HEK293 (cell line): ENCODE data around the gene LCORL.

Experiments
- CTCF ChIA-PET: fragments of 350-600 bp; formaldehyde crosslinking; extraction: SDS; loops from one replicate; lab custom pipeline; 2021; ENCODE audit warnings: antibody characterized with exemption; lab: Yijun Ruan, JAX
- POLR2A ChIA-PET: fragments of 300-600 bp; formaldehyde crosslinking; extraction: SDS; loops from one replicate; lab custom pipeline; 2020; ENCODE audit warnings: antibody characterized with exemption, inconsistent platforms; lab: Yijun Ruan, JAX
- H3K27ac ChIP-seq: fragments of 200-500 bp; sonication (Bioruptor generic); 2 replicates; pipeline ENCODE4 v1.5.1; 2014; ENCODE audit warnings: low read depth, low read length, control low read depth, inconsistent platforms; ENCODE audit errors: extremely low read depth
- H3K36me3 ChIP-seq, 2 experiments: fragments of 200-500 bp in 1 of 2; sonication (Bioruptor generic) in 1 of 2; 1 replicate in 1 of 2; 2 replicates in 1 of 2; pipeline ENCODE4 v1.5.1; 2014 to 2017; ENCODE audit warnings: inconsistent platforms in 2 of 2, low read length in 2 of 2; ENCODE audit not compliant: control insufficient read depth in 2 of 2, insufficient read depth in 1 of 2
- H3K4me1 ChIP-seq: fragments of 200-500 bp; sonication (Bioruptor generic); 2 replicates; pipeline ENCODE4 v1.5.1; 2014; ENCODE audit warnings: mild to moderate bottlenecking, low read length, inconsistent platforms; ENCODE audit not compliant: control insufficient read depth, insufficient read depth
- H3K4me3 ChIP-seq: 2 replicates; pipeline ENCODE4 v1.5.1; 2011; ENCODE audit warnings: low read depth, mild to moderate bottlenecking, control low read depth, low read length, moderate library complexity
- H3K9me3 ChIP-seq: fragments of 200-500 bp; sonication (Bioruptor generic); 2 replicates; pipeline ENCODE4 v1.5.1; 2014; ENCODE audit warnings: low read depth, low read length, inconsistent platforms; ENCODE audit not compliant: control insufficient read depth, insufficient read depth
- BCL11B ChIP-seq: fragments of 450-650 bp; formaldehyde crosslinking; IDR thresholded peaks from 2 replicates; pipeline ENCODE4 v1.5.1; 2016; ENCODE audit warnings: low read depth, missing biosample characterization, missing genetic modification characterization
- GFI1B ChIP-seq: fragments of 450-650 bp; formaldehyde crosslinking; IDR thresholded peaks from 2 replicates; pipeline ENCODE4 v1.5.1; 2016; ENCODE audit warnings: missing biosample characterization, missing genetic modification characterization
- GLI2 ChIP-seq: fragments of 450-650 bp; formaldehyde crosslinking; IDR thresholded peaks from 2 replicates; pipeline ENCODE4; 2017; ENCODE audit warnings: missing biosample characterization, missing genetic modification characterization, low read depth, borderline replicate concordance
- GLI4 ChIP-seq: fragments of 450-650 bp; formaldehyde crosslinking; IDR thresholded peaks from 2 replicates; pipeline ENCODE4 v1.5.1; 2016; ENCODE audit warnings: missing biosample characterization, missing genetic modification characterization
- REST ChIP-seq: fragments of 450-650 bp; formaldehyde crosslinking; IDR thresholded peaks from 2 replicates; pipeline ENCODE4 v1.5.1; 2016; ENCODE audit warnings: missing biosample characterization, missing genetic modification characterization
- ZBTB21 ChIP-seq: fragments of 450-650 bp; formaldehyde crosslinking; IDR thresholded peaks from 2 replicates; pipeline ENCODE4 v1.5.1; 2017; ENCODE audit warnings: missing biosample characterization, missing genetic modification characterization
- ZBTB7A ChIP-seq: fragments of 450-650 bp; formaldehyde crosslinking; IDR thresholded peaks from 2 replicates; pipeline ENCODE4 v1.5.1; 2016; ENCODE audit warnings: low read depth, missing biosample characterization, missing genetic modification characterization
- ZFP3 ChIP-seq: fragments of 450-650 bp; formaldehyde crosslinking; IDR thresholded peaks from 2 replicates; pipeline ENCODE4 v1.5.1; 2016; ENCODE audit warnings: low read depth, missing biosample characterization, missing genetic modification characterization
- ZFP69B ChIP-seq: fragments of 450-650 bp; formaldehyde crosslinking; IDR thresholded peaks from 2 replicates; pipeline ENCODE4 v1.5.1; 2016; ENCODE audit warnings: missing biosample characterization, missing genetic modification characterization
- ZNF184 ChIP-seq: fragments of 450-650 bp; IDR thresholded peaks from 2 replicates; pipeline ENCODE4 v1.5.1; 2018; ENCODE audit warnings: missing biosample characterization, mild to moderate bottlenecking, missing genetic modification characterization
- ZNF2 ChIP-seq: fragments of 450-650 bp; formaldehyde crosslinking; IDR thresholded peaks from 2 replicates; pipeline ENCODE4 v1.5.1; 2016; ENCODE audit warnings: missing biosample characterization, missing genetic modification characterization
- ZNF23 ChIP-seq: fragments of 450-650 bp; formaldehyde crosslinking; IDR thresholded peaks from 2 replicates; pipeline ENCODE4 v1.5.1; 2016; ENCODE audit warnings: missing biosample characterization, missing genetic modification characterization, borderline replicate concordance
- ZNF354C ChIP-seq: fragments of 450-650 bp; formaldehyde crosslinking; IDR thresholded peaks from 2 replicates; pipeline ENCODE4 v1.5.1; 2016; ENCODE audit warnings: missing biosample characterization, missing genetic modification characterization, low read depth, borderline replicate concordance
- ZNF398 ChIP-seq: fragments of 450-650 bp; formaldehyde crosslinking; IDR thresholded peaks from 2 replicates; pipeline ENCODE4 v1.5.1; 2017; ENCODE audit warnings: missing biosample characterization, missing genetic modification characterization
- ZNF623 ChIP-seq: fragments of 450-650 bp; formaldehyde crosslinking; IDR thresholded peaks from 2 replicates; pipeline ENCODE4 v1.5.1; 2016; ENCODE audit warnings: missing biosample characterization, missing genetic modification characterization
- ZNF707 ChIP-seq: fragments of 450-650 bp; formaldehyde crosslinking; IDR thresholded peaks from 2 replicates; pipeline ENCODE4 v1.5.1; 2016; ENCODE audit warnings: missing biosample characterization, missing genetic modification characterization
- ZNF76 ChIP-seq: fragments of 450-650 bp; formaldehyde crosslinking; IDR thresholded peaks from 2 replicates; pipeline ENCODE4; 2016; ENCODE audit warnings: low read depth, missing biosample characterization, missing genetic modification characterization, borderline replicate concordance
- ZNF785 ChIP-seq: fragments of 450-650 bp; formaldehyde crosslinking; IDR thresholded peaks from 2 replicates; pipeline ENCODE4 v1.5.1; 2016; ENCODE audit warnings: missing biosample characterization, missing genetic modification characterization
- ZNF791 ChIP-seq: fragments of 450-650 bp; formaldehyde crosslinking; IDR thresholded peaks from 2 replicates; pipeline ENCODE4 v1.5.1; 2016; ENCODE audit warnings: missing biosample characterization, missing genetic modification characterization
- TF ChIP-seq, protein P1 (sequence below): IDR thresholded peaks from 2 replicates; pipeline ENCODE4 v1.6.1; 2011; ENCODE audit warnings: mild to moderate bottlenecking, low read depth, low read length, borderline replicate concordance
- TF ChIP-seq, protein P2 (sequence below): fragments of 450-650 bp; formaldehyde crosslinking; IDR thresholded peaks from 2 replicates; pipeline ENCODE4 v1.5.1; 2016; ENCODE audit warnings: missing biosample characterization, missing genetic modification characterization

The LCORL gene

GRCh38 chr4:17884511-17884910 lies 137.0 kb downstream of the LCORL start (continued):
- TF ChIP-seq, protein P1, sequence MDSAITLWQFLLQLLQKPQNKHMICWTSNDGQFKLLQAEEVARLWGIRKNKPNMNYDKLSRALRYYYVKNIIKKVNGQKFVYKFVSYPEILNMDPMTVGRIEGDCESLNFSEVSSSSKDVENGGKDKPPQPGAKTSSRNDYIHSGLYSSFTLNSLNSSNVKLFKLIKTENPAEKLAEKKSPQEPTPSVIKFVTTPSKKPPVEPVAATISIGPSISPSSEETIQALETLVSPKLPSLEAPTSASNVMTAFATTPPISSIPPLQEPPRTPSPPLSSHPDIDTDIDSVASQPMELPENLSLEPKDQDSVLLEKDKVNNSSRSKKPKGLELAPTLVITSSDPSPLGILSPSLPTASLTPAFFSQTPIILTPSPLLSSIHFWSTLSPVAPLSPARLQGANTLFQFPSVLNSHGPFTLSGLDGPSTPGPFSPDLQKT, result no peak
- TF ChIP-seq ZNF2 (tag by site-specific recombination) (no peak), ZFP69B (no peak), ZNF707 (tag by site-specific recombination) (no peak), ZNF354C (tag by site-specific recombination) (no peak), ZFP3 (no peak), GLI2 (tag by site-specific recombination) (no peak), GLI4 (tag by site-specific recombination) (no peak), ZBTB21 (no peak), GFI1B (tag by site-specific recombination) (no peak), REST (no peak)
- TF ChIP-seq, all 188 proteins: peak for 0

- no peak overlapping the region for H3K27ac ChIP-seq
- H3K4me3 ChIP-seq, result no peak overlapping the region
- POLR2A ChIA-PET, result no interaction called here
- TF ChIP-seq, protein P2, sequence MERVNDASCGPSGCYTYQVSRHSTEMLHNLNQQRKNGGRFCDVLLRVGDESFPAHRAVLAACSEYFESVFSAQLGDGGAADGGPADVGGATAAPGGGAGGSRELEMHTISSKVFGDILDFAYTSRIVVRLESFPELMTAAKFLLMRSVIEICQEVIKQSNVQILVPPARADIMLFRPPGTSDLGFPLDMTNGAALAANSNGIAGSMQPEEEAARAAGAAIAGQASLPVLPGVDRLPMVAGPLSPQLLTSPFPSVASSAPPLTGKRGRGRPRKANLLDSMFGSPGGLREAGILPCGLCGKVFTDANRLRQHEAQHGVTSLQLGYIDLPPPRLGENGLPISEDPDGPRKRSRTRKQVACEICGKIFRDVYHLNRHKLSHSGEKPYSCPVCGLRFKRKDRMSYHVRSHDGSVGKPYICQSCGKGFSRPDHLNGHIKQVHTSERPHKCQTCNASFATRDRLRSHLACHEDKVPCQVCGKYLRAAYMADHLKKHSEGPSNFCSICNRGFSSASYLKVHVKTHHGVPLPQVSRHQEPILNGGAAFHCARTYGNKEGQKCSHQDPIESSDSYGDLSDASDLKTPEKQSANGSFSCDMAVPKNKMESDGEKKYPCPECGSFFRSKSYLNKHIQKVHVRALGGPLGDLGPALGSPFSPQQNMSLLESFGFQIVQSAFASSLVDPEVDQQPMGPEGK (tag by site-specific recombination), result no peak
- no peak for TF ChIP-seq ZNF184 (tag by site-specific recombination)
- no peak for TF ChIP-seq ZNF785 (tag by site-specific recombination)
- no peak for TF ChIP-seq ZNF23 (tag by site-specific recombination)
- TF ChIP-seq ZBTB7A (tag by site-specific recombination), result no peak
- no peak for TF ChIP-seq ZNF398 (tag by site-specific recombination)
- TF ChIP-seq ZNF623 (tag by site-specific recombination), result no peak
- no peak for TF ChIP-seq ZNF791 (tag by site-specific recombination)
- TF ChIP-seq BCL11B (tag by site-specific recombination), result no peak
- no peak for TF ChIP-seq ZNF76
- CTCF ChIA-PET, result no interaction called here
- H3K9me3 ChIP-seq, result no peaks in the 10 kb centered on the region
- no peaks in the 10 kb centered on the region for H3K4me1 ChIP-seq
- no peaks in the 10 kb centered on the region for H3K36me3 ChIP-seq
Measured at GRCh38 chr4:17884063-17884462, 137.5 kb downstream of the LCORL start.
